GM12874 (cell line): ENCODE results near the gene SEMA3B.

Experiments
- CTCF ChIP-seq: IDR thresholded peaks from 2 replicates; pipeline ENCODE4 v1.5.1; 2011; ENCODE audit warnings: low read depth, mild to moderate bottlenecking, control low read depth, low read length, moderate library complexity; ENCODE audit not compliant: insufficient read depth

The SEMA3B gene

DNA sequence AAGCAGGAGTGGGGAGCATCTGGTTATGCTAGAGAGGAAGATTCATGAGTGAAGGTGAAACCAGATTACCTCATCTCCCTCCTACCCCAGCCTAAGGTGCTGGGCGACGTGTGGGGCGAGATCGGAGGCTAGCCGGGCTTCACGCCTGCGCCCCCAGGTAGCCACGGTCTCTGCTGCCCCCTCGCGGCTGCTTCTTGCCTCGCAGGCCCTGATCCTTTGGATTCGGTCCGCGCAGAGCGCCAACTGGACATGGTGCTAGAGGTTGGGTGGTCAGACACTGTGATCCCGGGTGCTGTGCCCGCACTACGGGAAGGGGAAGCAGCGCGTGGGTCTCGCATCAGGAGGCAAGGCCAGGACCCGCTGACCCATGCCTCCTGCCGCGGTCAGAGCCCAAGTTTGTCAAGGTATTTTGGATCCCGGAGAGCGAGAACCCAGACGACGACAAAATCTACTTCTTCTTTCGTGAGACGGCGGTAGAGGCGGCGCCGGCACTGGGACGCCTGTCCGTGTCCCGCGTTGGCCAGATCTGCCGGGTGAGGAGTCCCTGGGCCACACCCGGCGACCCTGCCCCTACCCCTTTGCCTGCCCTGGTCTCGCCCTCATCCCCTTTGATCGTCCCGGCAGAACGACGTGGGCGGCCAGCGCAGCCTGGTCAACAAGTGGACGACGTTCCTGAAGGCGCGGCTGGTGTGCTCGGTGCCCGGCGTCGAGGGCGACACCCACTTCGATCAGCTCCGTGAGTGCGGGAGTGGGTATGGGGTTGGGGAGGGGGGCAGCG is 4.2 kb downstream of the SEMA3B start:
- peak; percentile 98 for TF ChIP-seq CTCF

DNA sequence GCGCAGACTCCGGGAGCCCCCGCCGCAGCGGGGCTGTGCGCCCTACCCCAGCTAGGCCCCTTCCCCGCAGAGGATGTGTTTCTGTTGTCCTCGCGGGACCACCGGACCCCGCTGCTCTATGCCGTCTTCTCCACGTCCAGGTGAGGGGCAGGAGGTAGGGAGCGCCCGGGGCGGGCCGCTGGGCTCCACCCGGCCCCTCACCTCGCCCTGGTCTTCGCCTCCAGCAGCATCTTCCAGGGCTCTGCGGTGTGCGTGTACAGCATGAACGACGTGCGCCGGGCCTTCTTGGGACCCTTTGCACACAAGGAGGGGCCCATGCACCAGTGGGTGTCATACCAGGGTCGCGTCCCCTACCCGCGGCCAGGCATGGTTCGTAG is 4.7 kb downstream of the SEMA3B start:
- TF ChIP-seq CTCF, result no peak

- peak; percentile 84 for TF ChIP-seq CTCF
Measured at GRCh38 chr3:50274371-50275104, 5.6 kb downstream of the SEMA3B start.

GRCh38 chr3:50275141-50275995 is 6.4 kb downstream of the SEMA3B start:
- no peak for TF ChIP-seq CTCF

DNA sequence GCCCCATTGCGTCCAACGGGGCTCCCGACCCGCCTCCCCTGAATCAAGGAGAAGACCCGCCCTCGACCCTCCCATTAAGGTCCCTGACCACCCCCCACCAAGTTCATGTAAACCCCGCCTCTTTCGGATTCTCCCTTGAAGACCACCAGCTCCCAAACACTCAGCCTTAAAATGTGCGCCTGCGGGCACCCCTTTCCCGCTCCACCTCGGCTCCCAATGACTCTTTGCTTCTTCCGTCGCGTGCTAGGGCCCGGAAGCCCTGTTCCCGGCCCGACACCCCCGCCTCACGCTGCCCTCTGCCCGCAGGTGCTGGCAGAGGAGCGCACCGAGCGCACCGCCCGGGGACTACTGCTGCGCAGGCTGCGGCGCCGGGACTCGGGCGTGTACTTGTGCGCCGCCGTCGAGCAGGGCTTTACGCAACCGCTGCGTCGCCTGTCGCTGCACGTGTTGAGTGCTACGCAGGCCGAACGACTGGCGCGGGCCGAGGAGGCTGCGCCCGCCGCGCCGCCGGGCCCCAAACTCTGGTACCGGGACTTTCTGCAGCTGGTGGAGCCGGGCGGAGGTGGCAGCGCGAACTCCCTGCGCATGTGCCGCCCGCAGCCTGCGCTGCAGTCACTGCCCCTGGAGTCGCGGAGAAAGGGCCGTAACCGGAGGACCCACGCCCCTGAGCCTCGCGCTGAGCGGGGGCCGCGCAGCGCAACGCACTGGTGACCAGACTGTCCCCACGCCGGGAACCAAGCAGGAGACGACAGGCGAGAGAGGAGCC is 7.2 kb downstream of the SEMA3B start:
- no peak for TF ChIP-seq CTCF

- no peak for TF ChIP-seq CTCF
Measured at GRCh38 chr3:50276762-50277101, 7.8 kb downstream of the SEMA3B start.
